ENCODE data around the gene SAMD7. TPM values are rescaled to one million over a fixed set of nuclear protein-coding genes. Genes with fewer than 3 reads are reported as not detected.

Gene SAMD7
- total and polyA plus RNA-seq, 12 donors: not detected

DNA sequence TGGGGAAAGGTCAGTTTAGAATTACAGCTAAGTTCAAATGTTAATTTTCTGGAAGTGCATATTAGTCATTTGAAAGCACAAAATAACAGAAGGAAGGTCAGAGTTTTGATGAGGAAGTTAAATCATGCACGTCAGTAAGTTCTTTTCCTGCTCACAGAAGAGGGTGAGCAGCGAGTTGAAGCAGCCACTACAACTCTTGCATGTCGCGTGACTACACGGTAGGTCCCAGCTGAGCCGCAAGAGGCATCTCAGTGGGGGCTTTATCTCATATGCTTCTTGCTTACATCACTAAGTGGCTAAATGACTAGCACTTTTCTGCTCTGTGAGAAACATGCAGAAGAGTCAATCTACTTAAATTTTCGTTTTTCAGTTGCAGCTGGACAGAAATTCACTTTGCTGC is 33.9 kb downstream of the SAMD7 start:
- Histone ChIP-seq H3K4me3 (no peak overlapping the region), H3K27ac (no peak overlapping the region), H3K36me3 (replicated peaks in 1 of 2) (no peaks in the 10 kb centered on the region), H3K9me3 (replicated peaks in 1 of 3) (no peaks in the 10 kb centered on the region), H3K27me3 (no peaks in the 10 kb centered on the region), H3K4me1 (replicated peaks in 1 of 2) (no peaks in the 10 kb centered on the region)
- peak in 5 of 7 donors; percentile 21 to 56 (median 27) for DNase-seq
- intact Hi-C loops (cut with DNase I): no loop called here
- 51 to 59% (median 52%) methylated on average over 7 of the region's 7 CpGs for WGBS, 4 donors
- no peak for TF ChIP-seq POLR2A (IDR thresholded peaks at IDR 0.05)
- TF ChIP-seq, protein P1, sequence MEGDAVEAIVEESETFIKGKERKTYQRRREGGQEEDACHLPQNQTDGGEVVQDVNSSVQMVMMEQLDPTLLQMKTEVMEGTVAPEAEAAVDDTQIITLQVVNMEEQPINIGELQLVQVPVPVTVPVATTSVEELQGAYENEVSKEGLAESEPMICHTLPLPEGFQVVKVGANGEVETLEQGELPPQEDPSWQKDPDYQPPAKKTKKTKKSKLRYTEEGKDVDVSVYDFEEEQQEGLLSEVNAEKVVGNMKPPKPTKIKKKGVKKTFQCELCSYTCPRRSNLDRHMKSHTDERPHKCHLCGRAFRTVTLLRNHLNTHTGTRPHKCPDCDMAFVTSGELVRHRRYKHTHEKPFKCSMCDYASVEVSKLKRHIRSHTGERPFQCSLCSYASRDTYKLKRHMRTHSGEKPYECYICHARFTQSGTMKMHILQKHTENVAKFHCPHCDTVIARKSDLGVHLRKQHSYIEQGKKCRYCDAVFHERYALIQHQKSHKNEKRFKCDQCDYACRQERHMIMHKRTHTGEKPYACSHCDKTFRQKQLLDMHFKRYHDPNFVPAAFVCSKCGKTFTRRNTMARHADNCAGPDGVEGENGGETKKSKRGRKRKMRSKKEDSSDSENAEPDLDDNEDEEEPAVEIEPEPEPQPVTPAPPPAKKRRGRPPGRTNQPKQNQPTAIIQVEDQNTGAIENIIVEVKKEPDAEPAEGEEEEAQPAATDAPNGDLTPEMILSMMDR (IDR thresholded peaks at IDR 0.05): no peak

GRCh38 chr3:169946336-169946735 is 35.0 kb downstream of the SAMD7 start:
- Histone ChIP-seq H3K4me3 (no peak overlapping the region), H3K36me3 (replicated peaks in 1 of 2) (no peaks in the 10 kb centered on the region), H3K9me3 (replicated peaks in 1 of 3) (no peaks in the 10 kb centered on the region), H3K27me3 (no peaks in the 10 kb centered on the region), H3K27ac (no peak overlapping the region), H3K4me1 (replicated peaks in 1 of 2) (no peaks in the 10 kb centered on the region)
- TF ChIP-seq POLR2A (IDR thresholded peaks at IDR 0.05): no peak
- TF ChIP-seq, protein P1 (IDR thresholded peaks at IDR 0.05): no peak
- WGBS, 4 donors: 67 to 100% (median 98%) methylated on average over 1 to 3 of the region's 3 CpGs
- no peak for DNase-seq
- intact Hi-C loops (cut with DNase I): no loop called here

- H3K36me3 ChIP-seq (replicated peaks in 1 of 2): no peaks in the 10 kb centered on the region
- H3K27me3 ChIP-seq: no peaks in the 10 kb centered on the region
- no peaks in the 10 kb centered on the region for H3K9me3 ChIP-seq (replicated peaks in 1 of 3)
- DNase-seq: no peak
- H3K4me3 ChIP-seq: no peak overlapping the region
- H3K4me1 ChIP-seq (replicated peaks in 1 of 2): no peaks in the 10 kb centered on the region
- H3K27ac ChIP-seq: no peak overlapping the region
- intact Hi-C loops (cut with DNase I): no loop called here
- TF ChIP-seq POLR2A (IDR thresholded peaks at IDR 0.05): no peak
- TF ChIP-seq, protein P1 (IDR thresholded peaks at IDR 0.05): no peak
- 60 to 69% (median 66%) methylated on average over 2 of the region's 2 CpGs for WGBS, 4 donors
Measured at GRCh38 chr3:169948559-169949448, 37.4 kb downstream of the SAMD7 start.

DNA sequence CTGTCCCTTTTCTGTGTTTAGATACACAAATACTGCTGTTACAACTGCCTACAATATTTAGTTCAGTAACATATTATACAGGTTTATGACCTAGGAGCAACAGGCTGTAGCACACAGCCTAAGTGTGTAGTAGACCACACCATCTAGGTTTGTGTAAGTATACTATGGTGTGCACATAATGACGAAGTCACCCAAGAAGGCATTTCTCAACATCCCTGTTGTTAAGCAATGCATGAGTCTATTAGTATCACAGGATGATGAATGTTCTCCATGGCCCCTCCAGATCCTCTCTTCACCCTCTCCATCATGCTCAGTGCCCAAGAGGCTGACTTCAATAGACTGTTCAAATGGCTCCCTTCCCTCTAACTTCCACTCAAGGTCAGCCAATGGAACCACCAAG is 40.7 kb downstream of the SAMD7 start:
- Histone ChIP-seq H3K27me3 (no peaks in the 10 kb centered on the region), H3K36me3 (replicated peaks in 1 of 2) (no peaks in the 10 kb centered on the region), H3K4me1 (replicated peaks in 1 of 2) (no peaks in the 10 kb centered on the region), H3K27ac (no peak overlapping the region), H3K4me3 (no peak overlapping the region), H3K9me3 (replicated peaks in 1 of 3) (no peaks in the 10 kb centered on the region)
- DNase-seq: no peak
- WGBS, 4 donors: 73 to 100% (median 95%) methylated on average over 1 of the region's 1 CpG
- TF ChIP-seq, protein P1 (IDR thresholded peaks at IDR 0.05): no peak
- no peak for TF ChIP-seq POLR2A (IDR thresholded peaks at IDR 0.05)
- intact Hi-C loops (cut with DNase I): no loop called here
